ENCODE results near the gene ADARB1.
"Not testable (repeated sequence)": the region's sequence is repeated elsewhere in the genome, so short reads cannot be mapped to it uniquely, and the experiment has no call there.

Gene ADARB1

GRCh38 chr21:45138199-45139002, 64.0 kb downstream of the ADARB1 start:
- no peak for DNase-seq

DNA sequence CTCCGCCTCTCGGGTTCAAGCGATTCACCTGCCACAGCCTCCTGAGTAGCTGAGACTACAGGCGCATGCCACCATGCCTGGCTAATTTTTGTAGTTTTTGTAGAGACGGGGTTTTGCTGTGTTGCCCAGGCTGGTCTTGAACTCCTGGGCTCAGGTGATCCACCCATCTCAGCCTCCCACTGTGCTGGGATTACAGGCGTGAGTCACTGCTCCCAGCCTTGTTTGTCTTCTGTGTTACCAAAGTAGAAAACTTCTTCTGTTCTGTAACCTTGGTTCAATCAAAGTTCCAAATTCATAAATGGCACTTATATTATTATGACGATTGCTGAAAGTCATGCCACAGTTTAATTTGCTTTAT, 64.6 kb downstream of the ADARB1 start:
- not testable (repeated sequence) for DNase-seq

DNA sequence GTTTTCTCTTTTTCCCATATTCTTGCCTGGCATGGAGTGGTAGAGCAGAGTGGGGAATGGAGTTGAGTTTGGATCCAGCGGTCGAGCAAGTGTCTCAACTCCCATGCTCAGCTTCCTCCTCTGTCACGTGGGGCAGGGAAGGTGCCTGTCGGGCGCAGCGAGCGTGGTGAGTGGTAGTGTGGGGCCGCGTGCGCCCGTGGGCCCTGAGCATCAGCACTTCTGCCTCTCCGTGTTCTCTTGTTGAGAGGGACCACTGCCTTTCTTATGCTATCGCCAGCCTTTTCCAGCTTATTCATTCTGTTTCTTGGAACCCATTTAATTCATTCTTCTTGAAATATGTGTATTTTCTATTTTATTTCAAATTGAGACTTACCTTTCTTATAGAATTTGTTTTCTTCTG, 65.1 kb downstream of the ADARB1 start:
- DNase-seq, result no peak

DNA sequence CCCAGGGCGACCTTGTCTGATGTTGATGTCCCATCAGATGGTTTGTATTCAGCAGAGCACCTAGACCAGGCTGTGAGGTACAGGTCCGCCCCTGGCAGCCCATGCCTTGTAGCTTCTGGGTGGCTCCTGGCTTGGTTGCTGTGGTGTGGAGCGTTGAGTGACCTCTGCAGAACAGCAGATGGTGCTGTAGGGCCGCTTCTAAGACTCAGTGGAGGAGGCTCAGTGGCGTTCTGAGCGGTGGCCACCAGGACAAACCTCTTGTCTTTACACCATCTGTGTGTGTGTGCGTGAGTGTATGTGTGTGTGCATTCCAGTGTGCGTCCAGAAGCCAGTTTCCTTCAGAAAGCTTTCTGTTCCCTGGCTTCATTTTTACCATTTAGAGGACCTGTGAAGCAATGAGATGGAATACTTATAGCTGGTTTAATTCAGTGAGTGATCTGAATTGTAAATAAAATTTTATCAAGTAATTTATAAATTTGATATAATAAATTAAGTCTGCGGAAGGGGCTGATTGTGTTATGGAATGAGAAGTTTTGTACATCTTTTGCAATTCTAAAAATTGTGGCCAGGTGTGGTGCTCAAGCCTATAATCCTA, 66.1 kb downstream of the ADARB1 start:
- DNase-seq, result peak; percentile 28

DNA sequence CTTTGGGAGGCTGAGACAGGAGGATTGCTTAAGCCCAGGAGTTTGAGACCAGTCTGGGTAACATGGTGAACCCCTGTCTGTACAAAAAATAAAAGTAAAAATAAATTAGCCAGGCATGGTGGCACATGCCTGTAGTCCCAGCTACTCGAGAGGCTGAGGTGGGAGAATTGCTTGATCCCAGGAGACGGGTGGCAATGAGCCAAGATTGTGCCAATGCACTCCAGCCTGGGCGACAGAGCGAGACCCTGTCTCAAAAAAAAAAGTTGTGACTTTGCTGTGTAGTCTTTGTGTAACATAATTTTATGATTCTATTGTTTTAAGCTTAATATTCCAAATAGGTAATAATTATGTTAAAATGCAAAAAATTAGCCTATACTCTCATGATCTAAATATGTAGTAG, 66.6 kb downstream of the ADARB1 start:
- DNase-seq, result not testable (repeated sequence)

- no peak for DNase-seq
Observed at GRCh38 chr21:45141507-45141906, 67.1 kb downstream of the ADARB1 start.

- no peak for DNase-seq
Observed at GRCh38 chr21:45142469-45143308, 68.3 kb downstream of the ADARB1 start.

- no peak for DNase-seq
Observed at GRCh38 chr21:45143855-45144254, 69.5 kb downstream of the ADARB1 start.

DNA sequence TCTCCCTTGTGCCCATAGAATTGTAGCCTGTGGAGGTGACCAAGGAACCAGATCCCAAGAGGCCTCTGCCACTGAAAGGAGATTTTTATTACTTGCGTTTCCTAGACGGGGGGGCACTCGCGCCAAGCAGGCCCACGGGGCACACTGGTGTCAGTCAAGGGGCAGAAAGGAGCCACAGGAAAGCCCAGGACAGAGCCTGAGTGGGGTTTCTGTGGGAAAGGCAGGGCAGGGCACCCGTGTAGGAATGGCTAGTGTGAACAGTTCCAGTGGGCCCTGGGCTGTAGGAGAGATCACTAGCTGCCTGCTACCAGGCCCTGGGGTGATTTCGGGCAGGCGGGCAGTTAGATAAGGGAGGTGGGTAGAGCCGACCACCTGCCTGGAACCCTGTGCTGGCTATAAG, 70.8 kb downstream of the ADARB1 start:
- DNase-seq, result no peak

- not testable (repeated sequence) for DNase-seq
Observed at GRCh38 chr21:45145846-45146245, 71.5 kb downstream of the ADARB1 start.

GRCh38 chr21:45146306-45146705, 71.9 kb downstream of the ADARB1 start:
- no peak for DNase-seq

- DNase-seq, result no peak
Observed at GRCh38 chr21:45146801-45147200, 72.4 kb downstream of the ADARB1 start.

DNA sequence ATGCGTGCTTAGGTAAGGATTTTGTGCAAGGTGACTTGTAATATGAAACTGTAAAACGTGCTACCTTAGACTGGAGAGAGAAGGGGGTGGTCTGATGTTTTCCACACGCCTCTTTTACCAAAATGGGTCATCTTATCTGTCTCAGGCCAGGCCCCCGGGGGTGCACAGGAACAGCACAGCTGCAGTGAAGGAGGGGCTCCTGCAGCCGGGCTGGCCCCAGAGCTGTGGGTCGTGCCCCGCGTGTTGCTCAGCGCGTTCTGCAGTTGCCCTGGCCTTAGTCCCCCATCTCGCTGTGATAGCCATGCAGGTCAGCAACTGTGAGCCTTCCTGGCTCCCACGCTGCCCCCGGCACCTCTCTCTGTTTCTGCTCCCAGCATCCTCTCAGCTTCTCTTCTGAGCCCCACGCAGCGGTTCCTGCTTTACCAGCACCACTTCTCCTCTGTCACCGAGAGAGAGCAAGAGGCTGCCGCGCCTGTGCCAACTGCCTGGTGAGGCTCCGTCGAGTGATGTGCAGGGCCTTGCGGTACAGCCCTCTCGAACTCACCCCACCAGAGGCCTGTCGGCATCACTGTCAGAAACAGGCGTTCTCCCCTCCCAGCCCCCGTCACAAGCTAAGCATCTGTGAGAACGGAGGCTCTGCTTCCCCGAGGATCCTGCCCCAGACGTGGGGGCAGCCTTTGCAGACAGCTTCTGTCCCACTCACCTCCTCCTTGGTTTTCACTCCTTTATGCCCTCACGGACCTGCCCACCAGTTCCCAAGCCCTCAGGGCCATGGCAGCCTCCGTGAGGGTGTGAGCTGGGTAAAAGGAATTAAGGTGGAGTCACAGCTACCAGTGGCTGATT, 73.3 kb downstream of the ADARB1 start:
- DNase-seq, result no peak

GRCh38 chr21:45148316-45148990, 74.1 kb downstream of the ADARB1 start:
- no peak for DNase-seq

- no peak for DNase-seq
Observed at GRCh38 chr21:45149021-45149420, 74.6 kb downstream of the ADARB1 start.

GRCh38 chr21:45150638-45151131, 76.3 kb downstream of the ADARB1 start:
- DNase-seq, result no peak

DNA sequence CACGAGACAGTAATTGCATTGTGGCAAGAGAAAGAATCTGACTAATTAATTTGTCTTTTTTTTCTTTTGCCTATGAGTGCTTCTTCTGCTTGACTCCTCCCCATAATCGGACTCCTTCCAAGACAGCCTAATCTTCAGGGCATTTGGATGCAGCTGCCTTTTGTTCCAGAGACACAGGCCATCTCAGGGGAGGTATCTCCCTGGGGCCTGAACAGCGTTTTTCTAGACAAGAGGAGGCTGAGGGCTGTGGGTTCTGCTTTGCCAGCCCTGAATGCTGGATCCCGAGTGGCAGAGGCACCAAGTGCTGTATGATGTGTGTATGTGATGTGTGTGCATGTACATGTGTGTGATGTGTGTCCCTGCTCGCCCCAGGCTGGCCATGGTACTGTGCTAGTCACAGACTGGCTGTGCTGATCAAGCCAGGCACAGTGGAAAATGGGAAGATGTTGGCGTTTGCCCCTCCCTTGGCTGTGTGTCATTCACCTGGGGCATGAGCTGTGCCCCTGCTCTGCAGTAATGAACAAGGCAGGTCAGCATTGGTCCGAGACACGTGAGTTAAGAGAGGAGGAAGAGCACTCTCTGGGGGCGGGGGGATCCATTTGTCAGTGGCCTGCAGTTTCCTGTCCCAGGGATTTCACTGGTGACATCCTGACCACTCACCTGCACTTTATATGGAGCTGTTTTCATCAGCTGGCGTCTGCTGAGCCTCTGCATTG, 77.2 kb downstream of the ADARB1 start:
- no peak for DNase-seq

DNA sequence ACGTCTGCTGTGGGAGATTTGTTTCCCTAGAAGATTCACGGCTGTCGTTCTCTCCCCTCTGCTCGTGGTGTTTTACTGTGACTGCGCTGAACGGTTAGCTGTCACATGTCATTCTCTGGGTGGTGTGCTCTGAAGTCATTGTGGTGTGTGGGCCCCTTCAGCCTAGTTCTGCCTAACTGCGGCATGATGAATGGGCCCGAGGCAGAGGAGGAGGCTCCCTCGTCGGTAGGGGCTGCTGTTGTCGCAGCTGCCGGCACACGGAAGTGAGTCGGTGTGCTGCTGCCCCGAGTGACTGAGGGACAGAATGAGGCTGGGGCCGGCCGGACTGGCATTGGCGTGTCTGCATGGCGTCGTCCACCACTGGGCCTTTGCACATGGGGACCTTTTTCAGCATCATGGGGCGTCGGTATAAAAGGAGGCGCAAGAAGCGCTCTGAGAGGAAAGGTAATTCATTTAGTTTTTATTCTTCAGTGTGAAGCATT, 77.9 kb downstream of the ADARB1 start:
- DNase-seq, result no peak

GRCh38 chr21:45153358-45154318, 79.3 kb downstream of the ADARB1 start:
- no peak for DNase-seq
